GM12872 (cell line): ENCODE data around the gene MYOM1.

Experiments
- TF ChIP-seq, protein P1 (sequence below): IDR thresholded peaks from 3 replicates; pipeline ENCODE4 v1.5.1; 2011; ENCODE audit warnings: low read depth, mild to moderate bottlenecking, low read length, moderate library complexity; ENCODE audit not compliant: insufficient read depth

Gene MYOM1

DNA sequence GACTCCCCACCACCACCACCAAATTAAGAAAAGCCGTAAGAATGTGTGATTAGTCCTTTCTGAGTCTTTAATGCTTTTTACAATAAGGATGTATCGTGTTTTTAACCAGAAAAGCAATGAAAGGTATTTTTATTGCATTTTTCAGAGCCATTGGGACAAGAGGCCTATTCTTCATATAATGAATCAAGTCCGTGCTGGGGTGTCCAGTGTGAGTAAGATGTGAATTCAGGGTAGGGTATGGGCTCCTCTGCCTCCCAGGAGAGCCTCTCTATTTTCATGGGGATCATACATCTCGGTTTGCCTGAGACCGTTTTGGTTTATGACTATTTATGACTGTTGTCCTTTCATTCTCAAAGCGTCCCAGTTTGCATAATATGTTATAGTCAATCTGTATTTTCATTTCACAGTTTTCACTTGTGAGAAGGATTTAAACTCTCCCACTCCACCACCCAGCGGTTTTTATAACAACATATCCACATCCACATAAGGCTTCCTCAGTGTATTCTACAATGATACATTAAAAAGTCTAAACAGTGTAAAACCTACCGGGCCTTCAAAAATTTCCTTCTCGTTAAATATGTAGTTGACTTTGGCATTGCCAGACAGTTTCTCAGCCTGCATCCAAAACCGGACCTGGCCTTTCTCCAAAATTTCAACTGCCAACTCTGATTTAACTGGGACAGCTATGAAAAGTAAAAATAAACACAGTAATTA lies 126.0 kb downstream of the MYOM1 start:
- TF ChIP-seq, protein P1, sequence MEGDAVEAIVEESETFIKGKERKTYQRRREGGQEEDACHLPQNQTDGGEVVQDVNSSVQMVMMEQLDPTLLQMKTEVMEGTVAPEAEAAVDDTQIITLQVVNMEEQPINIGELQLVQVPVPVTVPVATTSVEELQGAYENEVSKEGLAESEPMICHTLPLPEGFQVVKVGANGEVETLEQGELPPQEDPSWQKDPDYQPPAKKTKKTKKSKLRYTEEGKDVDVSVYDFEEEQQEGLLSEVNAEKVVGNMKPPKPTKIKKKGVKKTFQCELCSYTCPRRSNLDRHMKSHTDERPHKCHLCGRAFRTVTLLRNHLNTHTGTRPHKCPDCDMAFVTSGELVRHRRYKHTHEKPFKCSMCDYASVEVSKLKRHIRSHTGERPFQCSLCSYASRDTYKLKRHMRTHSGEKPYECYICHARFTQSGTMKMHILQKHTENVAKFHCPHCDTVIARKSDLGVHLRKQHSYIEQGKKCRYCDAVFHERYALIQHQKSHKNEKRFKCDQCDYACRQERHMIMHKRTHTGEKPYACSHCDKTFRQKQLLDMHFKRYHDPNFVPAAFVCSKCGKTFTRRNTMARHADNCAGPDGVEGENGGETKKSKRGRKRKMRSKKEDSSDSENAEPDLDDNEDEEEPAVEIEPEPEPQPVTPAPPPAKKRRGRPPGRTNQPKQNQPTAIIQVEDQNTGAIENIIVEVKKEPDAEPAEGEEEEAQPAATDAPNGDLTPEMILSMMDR: no peak

DNA sequence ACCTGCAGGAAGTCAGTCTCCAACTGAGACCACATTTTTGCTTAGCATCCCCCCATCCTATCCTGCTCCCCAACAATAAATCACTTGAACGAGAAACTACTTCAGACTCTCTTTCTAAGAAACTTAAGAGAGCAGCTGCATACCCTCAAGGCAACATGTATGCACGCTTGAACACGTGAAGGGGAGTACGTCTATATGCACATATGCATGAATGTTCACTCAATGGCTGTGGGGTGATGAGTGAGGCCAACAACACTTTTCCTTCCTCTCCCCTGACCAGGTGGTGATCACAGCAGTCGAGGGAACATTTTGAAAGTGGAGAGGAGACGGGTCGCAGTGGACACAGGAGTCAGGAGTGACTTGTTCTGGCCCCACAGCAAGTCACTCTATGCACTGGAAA lies 127.0 kb downstream of the MYOM1 start:
- TF ChIP-seq, protein P1: no peak

DNA sequence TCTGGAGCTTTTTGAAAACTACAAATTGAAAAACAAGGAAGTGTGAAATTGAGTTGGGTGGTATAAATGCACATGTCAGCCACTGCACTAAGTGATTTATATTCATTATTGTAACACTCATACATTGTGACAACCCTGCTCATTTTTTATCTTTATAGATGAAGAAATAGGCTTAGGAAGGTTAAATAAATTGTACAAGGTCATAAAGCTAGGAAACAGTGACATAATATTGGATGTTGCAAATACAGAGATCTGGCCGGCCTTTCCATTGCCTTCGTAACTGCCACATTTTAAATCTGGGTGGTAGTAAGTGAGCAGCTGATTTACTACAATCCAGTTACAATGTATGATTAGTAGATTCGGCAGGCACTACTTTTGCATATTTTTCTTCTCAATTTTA lies 130.2 kb downstream of the MYOM1 start:
- TF ChIP-seq, protein P1: no peak

DNA sequence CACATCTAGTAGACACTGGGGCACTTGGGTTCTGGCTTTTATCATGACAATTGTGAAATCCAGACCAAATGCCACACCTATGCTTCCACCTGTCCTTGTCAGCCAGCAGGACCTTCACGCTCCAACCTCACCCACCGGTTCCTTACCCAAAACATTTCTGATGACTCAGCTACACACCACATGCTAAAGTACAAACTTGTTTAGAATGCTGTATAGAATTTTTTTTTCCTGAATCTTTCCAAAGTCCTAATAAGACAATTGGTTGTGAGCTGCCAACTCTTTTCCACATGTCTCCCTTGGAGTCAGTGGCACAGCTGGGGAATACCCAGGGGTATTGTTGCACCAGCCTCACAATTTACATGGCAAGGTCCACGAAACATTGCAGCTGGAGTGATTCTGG lies 131.3 kb downstream of the MYOM1 start:
- TF ChIP-seq, protein P1: no peak

DNA sequence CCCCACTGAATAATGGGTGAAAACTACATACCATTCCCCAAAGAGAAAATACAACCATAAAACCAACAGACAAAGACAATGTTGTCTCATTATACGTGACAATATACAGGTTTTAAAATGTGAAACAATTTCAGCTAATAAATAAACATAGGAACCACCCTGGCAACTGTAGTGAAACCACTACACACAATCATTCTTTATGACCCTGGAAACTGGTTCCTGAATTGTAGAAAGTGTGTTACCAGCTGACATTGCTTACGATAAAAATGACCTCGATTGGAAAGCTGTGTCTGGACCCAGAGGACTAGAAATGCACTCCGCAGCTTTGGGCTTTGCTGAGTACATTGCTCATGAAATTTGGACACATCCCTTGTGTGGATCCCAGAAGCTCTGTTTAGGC lies 132.9 kb downstream of the MYOM1 start:
- TF ChIP-seq, protein P1: no peak

DNA sequence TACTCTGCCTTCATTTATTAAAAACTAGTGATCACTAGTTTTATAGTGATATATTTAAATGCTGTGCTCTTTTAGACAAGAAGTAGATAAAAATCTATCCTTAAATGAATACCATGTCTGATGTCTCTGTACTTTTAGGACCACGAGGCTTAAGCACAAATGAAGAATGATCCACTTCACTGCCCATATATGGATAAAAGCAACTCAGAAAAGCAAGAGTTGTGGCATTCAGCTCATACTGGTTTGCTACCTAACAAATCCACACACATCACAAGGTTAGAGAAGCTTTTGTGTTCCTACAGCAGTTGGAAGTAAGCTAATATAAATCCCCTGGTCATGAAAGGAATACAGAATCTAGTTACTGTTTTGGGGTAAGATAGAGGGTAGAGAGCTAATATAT lies 134.2 kb downstream of the MYOM1 start:
- TF ChIP-seq, protein P1: no peak

DNA sequence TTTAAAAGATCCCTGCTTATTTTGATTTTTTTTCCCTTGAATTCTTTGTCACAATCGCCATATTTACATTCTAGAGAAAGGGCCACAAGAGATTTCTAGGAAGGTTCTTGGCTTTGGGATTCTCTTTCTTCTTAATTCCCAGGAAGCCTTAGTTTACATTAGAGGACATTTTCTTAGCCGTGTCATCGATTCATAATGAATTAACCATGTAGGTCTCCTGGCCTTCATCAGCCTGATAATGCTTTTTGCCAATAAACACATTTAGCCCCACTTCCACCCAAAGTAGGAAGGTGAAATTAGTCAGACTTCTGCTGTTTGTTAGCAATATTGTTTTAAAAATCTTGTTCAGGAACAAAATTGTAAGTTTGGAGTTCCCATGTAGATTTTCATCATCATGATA lies 135.6 kb downstream of the MYOM1 start:
- TF ChIP-seq, protein P1: no peak
